HCT116 (cell line): ENCODE measurements around the gene CYTIP.

Experiments used
- CBX3 ChIP-seq: IDR thresholded peaks from 2 replicates; pipeline ENCODE4 v1.6.1; 2012; ENCODE audit warnings: low read depth
- EZH2 ChIP-seq: fragments of 200-600 bp; sonication (generic); IDR thresholded peaks from 2 replicates; pipeline ENCODE4 v1.6.1; 2017; ENCODE audit warnings: antibody characterized with exemption, mixed run types
- POLR2A ChIP-seq: IDR thresholded peaks from 2 replicates; pipeline ENCODE4 v1.7.0; 2011; ENCODE audit warnings: borderline replicate concordance; ENCODE audit not compliant: insufficient read depth, insufficient read length; ENCODE audit errors: extremely low read depth
- POLR2AphosphoS5 ChIP-seq: IDR thresholded peaks from 2 replicates; pipeline ENCODE4 v1.6.1; 2011; ENCODE audit warnings: mild to moderate bottlenecking, low read depth, low read length, moderate library complexity
- TF ChIP-seq, protein P1 (sequence below), 3 experiments: fragments of 200-600 bp in 1 of 3; sonication (generic) in 1 of 3; IDR thresholded peaks in 2 of 3; conservative IDR thresholded peaks in 1 of 3; 2 replicates each; pipeline ENCODE4 v1.5.1; 2012 to 2017; ENCODE audit warnings: low read depth in 2 of 3, low read length in 2 of 3, antibody characterized with exemption in 1 of 3, borderline replicate concordance in 1 of 3, control low read depth in 1 of 3, mild to moderate bottlenecking in 1 of 3, mixed read lengths in 1 of 3, mixed run types in 1 of 3, moderate library complexity in 1 of 3; ENCODE audit not compliant: insufficient read depth in 1 of 3

DNA sequence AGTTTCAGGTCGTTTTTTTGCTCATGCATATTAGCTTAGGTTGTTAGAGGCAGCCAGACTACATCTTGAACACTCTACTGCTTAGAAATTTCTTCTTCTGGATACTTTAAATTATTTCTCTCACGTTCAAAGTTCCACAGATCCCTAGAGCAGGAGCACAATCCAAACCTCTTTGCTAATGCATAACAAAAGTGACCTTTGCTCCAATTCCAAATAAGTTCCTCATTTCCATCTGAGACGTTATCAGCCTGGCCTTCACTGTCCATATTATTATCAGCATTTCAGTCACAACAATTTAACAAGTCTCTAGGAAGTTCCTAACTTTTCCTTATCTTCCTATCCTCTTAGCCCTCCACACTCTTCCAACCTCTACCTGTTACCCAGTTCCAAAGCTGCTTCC lies 67.8 kb downstream of the CYTIP start:
- TF ChIP-seq POLR2A = no peak
- TF ChIP-seq POLR2AphosphoS5 = no peak
- TF ChIP-seq EZH2 = no peak
- TF ChIP-seq CBX3 = no peak
- TF ChIP-seq, protein P1, sequence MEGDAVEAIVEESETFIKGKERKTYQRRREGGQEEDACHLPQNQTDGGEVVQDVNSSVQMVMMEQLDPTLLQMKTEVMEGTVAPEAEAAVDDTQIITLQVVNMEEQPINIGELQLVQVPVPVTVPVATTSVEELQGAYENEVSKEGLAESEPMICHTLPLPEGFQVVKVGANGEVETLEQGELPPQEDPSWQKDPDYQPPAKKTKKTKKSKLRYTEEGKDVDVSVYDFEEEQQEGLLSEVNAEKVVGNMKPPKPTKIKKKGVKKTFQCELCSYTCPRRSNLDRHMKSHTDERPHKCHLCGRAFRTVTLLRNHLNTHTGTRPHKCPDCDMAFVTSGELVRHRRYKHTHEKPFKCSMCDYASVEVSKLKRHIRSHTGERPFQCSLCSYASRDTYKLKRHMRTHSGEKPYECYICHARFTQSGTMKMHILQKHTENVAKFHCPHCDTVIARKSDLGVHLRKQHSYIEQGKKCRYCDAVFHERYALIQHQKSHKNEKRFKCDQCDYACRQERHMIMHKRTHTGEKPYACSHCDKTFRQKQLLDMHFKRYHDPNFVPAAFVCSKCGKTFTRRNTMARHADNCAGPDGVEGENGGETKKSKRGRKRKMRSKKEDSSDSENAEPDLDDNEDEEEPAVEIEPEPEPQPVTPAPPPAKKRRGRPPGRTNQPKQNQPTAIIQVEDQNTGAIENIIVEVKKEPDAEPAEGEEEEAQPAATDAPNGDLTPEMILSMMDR (IDR thresholded peaks at IDR 0.05 in 2 of 3, conservative IDR thresholded peaks at IDR 0.05 in 1 of 3; ENCODE audit: borderline replicate concordance in 1 of 3, insufficient read depth in 1 of 3, low read depth in 2 of 3, low read length in 2 of 3) = no peak
